ENCODE data around the gene ANKEF1. TPM values are rescaled to one million over a fixed set of nuclear protein-coding genes. Genes with fewer than 3 reads are reported as not detected.
A peak's percentile ranks its signal among the peaks of the same experiment; 100 is the strongest.
"Not testable (repeated sequence)": the region's sequence is repeated elsewhere in the genome, so short reads cannot be mapped to it uniquely, and the experiment has no call there.

The ANKEF1 gene
- total and polyA plus RNA-seq, 5 donors: 0.75 to 2.9 (median 2.5) TPM

DNA sequence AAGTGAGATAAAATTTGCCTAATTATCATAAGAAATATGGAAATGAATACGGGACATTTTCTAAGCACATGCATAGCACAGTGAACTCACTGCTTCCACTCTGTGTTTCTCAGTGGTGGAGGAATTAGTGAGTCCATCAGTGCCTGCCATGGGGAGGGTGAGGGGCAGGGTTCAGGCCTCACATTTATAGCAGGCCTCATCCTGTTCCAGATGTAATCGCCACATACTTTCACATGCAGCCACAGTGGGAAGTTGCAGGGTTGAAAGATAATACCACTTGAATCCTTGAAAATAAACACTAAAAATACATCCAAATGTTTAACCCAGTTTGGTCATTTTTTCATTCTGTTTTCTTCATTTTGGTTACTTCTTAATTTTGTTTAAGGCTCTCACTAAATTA lies 29.9 kb upstream of the ANKEF1 start:
- intact Hi-C loops (cut with DNase I): no loop called here
- H3K27ac ChIP-seq (ENCODE audit: low read length): no peak overlapping the region
- DNase-seq (no peak), ATAC-seq (no peak)
- H3K4me3 ChIP-seq (ENCODE audit: low read length): no peak overlapping the region
- no peaks in the 10 kb centered on the region for H3K9me3 ChIP-seq (ENCODE audit: control insufficient read depth, low read length)
- H3K27me3 ChIP-seq (ENCODE audit: control insufficient read depth, insufficient read depth): no peaks in the 10 kb centered on the region
- no peaks in the 10 kb centered on the region for H3K4me1 ChIP-seq (ENCODE audit: control insufficient read depth, insufficient read depth, low read length)
- WGBS: 59% methylated on average over 2 of the region's 2 CpGs

DNA sequence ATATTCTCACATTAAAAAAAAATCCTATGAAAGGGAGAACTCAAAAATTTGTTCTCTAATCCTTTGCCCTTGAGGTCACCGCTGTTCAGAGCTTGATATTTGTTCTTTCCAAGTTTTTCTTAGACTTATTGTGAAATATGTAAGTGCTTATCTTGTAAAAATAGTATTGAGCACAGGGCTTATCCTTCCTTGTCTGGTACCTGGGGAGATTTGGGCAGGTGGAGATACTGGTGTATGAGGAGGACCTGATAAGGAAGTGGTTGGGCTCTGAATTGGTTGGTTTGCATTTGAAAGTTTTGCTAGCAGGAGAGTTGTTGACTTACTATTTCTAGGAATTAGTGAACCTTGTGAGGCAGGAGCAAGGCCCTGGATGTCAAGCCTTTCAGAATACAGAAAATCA lies 28.9 kb upstream of the ANKEF1 start:
- intact Hi-C loops (cut with DNase I): no loop called here
- peak in 1 of 2 donors; percentile 60 for ATAC-seq

DNA sequence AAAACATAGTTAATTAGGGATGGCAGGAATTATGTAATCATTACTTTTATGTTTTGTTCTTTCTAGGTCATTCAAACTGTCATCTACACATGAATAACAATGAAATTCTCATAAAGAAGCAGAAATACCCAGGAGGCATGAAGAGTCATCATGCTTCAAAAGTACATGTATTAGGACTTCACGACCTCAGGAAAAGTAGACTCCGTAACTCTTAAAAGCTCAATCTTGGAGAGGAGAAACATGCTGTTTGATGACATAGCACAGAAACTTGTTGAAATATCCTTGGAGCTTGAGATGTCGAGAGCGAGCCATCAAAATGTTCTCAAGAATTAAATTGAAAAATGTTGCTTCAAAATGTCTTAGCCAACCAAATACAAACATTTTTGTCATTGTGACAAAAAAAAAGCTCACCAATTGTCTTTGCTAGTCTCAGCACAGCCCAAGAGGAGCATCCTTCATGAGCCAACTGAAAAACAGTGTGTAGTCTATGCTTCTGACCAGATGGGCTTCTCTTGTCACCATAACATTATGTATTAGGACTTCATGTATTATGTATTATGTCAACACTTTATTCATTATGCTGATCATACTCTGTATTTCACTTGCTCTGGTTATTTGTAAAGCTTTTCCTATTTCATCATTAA lies 28.2 kb upstream of the ANKEF1 start:
- H3K4me3 ChIP-seq (ENCODE audit: low read length): no peak overlapping the region
- peak in 1 of 2 donors; percentile 89 for ATAC-seq
- WGBS: 58% methylated on average over 4 of the region's 4 CpGs

More for the DNA sequence above, 28.9 kb upstream of the ANKEF1 start:
- Histone ChIP-seq H3K4me1 (ENCODE audit: control insufficient read depth, insufficient read depth, low read length) (no peaks in the 10 kb centered on the region), H3K4me3 (ENCODE audit: low read length) (no peak overlapping the region), H3K27ac (ENCODE audit: low read length) (no peak overlapping the region), H3K9me3 (ENCODE audit: control insufficient read depth, low read length) (no peaks in the 10 kb centered on the region), H3K27me3 (ENCODE audit: control insufficient read depth, insufficient read depth) (no peaks in the 10 kb centered on the region)
- DNase-seq: no peak
- WGBS: 72% methylated on average over 1 of the region's 1 CpG

DNA sequence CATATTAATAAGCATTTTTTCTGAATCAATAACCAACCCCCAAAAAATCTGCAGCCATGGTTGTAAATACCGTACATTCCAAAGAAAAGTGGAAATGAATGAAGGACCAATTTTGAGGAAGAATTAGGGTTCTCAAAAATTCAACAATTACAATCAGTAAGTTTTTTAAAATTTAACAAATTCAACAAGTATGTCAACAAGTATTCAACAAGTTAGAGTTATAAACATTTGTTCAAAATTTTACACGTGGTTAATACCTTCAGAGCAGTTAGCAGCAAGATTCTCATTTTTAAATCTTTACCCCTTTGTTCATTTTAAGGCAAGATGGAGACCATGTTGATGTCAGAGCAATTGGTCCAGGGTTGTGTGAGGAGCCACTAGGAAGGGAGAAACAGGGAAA lies 27.6 kb upstream of the ANKEF1 start:
- H3K27me3 ChIP-seq (ENCODE audit: control insufficient read depth, insufficient read depth): no peaks in the 10 kb centered on the region
- intact Hi-C loops (cut with DNase I): no loop called here
- WGBS: 55% methylated on average over 2 of the region's 2 CpGs

More for the DNA sequence above, 28.2 kb upstream of the ANKEF1 start:
- intact Hi-C loops (cut with DNase I): no loop called here
- no peaks in the 10 kb centered on the region for H3K9me3 ChIP-seq (ENCODE audit: control insufficient read depth, low read length)
- no peak overlapping the region for H3K27ac ChIP-seq (ENCODE audit: low read length)
- DNase-seq: no peak
- H3K27me3 ChIP-seq (ENCODE audit: control insufficient read depth, insufficient read depth): no peaks in the 10 kb centered on the region
- no peaks in the 10 kb centered on the region for H3K4me1 ChIP-seq (ENCODE audit: control insufficient read depth, insufficient read depth, low read length)

DNA sequence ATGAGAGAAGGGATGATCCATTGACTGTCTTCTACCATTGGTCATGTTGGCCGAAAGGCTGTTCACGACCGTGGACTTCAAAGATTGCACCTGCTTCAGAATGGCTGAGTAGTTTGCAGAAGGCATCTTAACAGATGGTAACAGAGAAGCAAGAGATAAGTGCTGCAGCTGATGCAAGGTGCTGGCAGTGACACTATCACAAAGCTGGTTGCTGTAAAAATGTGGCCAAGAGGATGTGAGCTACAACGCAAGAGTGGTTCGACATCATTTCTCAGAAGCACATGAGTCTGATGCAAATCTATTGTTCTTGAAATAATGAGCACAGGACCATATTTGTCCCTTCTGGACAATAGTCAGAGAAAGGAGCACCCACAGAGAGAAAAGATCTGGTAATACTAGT lies 27.0 kb upstream of the ANKEF1 start:
- no peak overlapping the region for H3K27ac ChIP-seq (ENCODE audit: low read length)
- WGBS: 84% methylated on average over 5 of the region's 5 CpGs
- H3K4me3 ChIP-seq (ENCODE audit: low read length): no peak overlapping the region
- intact Hi-C loops (cut with DNase I): no loop called here
- no peak for DNase-seq
- no peaks in the 10 kb centered on the region for H3K27me3 ChIP-seq (ENCODE audit: control insufficient read depth, insufficient read depth)
- no peak for ATAC-seq
- H3K9me3 ChIP-seq (ENCODE audit: control insufficient read depth, low read length): no peaks in the 10 kb centered on the region
- no peaks in the 10 kb centered on the region for H3K4me1 ChIP-seq (ENCODE audit: control insufficient read depth, insufficient read depth, low read length)

More for the DNA sequence above, 27.6 kb upstream of the ANKEF1 start:
- Histone ChIP-seq H3K4me1 (ENCODE audit: control insufficient read depth, insufficient read depth, low read length) (no peaks in the 10 kb centered on the region), H3K4me3 (ENCODE audit: low read length) (no peak overlapping the region), H3K27ac (ENCODE audit: low read length) (no peak overlapping the region), H3K9me3 (ENCODE audit: control insufficient read depth, low read length) (no peaks in the 10 kb centered on the region)
- ATAC-seq: no peak
- DNase-seq: no peak

DNA sequence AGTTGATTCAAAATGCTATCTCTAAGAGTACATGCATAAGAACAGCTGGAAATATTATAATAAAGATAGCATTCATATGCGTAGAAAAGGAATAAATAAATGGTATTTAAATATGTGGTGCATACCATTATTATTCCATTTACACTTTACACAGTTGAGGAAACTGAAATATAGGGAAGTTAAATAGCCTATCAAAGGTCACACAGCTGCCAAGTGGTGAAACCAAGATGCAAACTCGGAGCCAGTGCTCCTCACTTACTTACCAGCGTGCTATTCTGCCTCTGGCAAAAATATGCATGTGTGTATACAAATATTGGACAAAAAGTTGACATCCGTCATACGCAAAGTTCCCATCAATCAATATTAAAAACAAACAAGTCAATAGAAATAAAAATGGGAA lies 22.3 kb upstream of the ANKEF1 start:
- intact Hi-C loops (cut with DNase I): no loop called here
- Histone ChIP-seq H3K27me3 (ENCODE audit: control insufficient read depth, insufficient read depth) (no peaks in the 10 kb centered on the region), H3K27ac (ENCODE audit: low read length) (no peak overlapping the region), H3K4me3 (ENCODE audit: low read length) (no peak overlapping the region), H3K4me1 (ENCODE audit: control insufficient read depth, insufficient read depth, low read length) (no peaks in the 10 kb centered on the region), H3K9me3 (ENCODE audit: control insufficient read depth, low read length) (no peaks in the 10 kb centered on the region)
- ATAC-seq: no peak
- 63% methylated on average over 5 of the region's 5 CpGs for WGBS
- DNase-seq: no peak

DNA sequence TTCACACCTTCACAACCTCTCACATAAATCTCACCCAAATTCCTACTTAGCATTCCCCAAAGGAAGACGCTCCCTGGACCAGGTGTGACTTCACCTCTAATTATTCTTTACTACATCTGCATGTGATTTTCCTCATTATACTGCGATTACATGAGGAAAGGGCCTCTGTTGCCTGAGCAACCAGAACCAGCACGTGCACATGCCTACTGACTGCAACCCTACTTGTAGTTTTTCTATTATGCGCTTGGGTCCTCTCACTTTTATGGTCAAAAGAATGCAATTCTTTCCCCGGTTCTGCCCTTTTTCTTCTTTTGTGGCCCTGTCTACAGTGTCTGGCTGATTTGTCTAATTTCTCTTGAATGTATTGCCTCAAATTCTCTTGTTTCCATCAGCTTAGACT lies 20.4 kb upstream of the ANKEF1 start:
- Histone ChIP-seq H3K27ac (ENCODE audit: low read length) (no peak overlapping the region), H3K27me3 (ENCODE audit: control insufficient read depth, insufficient read depth) (no peaks in the 10 kb centered on the region), H3K9me3 (ENCODE audit: control insufficient read depth, low read length) (no peaks in the 10 kb centered on the region), H3K4me3 (ENCODE audit: low read length) (no peak overlapping the region), H3K4me1 (ENCODE audit: control insufficient read depth, insufficient read depth, low read length) (no peaks in the 10 kb centered on the region)
- intact Hi-C loops (cut with DNase I): no loop called here
- 81% methylated on average over 5 of the region's 5 CpGs for WGBS
- DNase-seq: no peak
- ATAC-seq: no peak

DNA sequence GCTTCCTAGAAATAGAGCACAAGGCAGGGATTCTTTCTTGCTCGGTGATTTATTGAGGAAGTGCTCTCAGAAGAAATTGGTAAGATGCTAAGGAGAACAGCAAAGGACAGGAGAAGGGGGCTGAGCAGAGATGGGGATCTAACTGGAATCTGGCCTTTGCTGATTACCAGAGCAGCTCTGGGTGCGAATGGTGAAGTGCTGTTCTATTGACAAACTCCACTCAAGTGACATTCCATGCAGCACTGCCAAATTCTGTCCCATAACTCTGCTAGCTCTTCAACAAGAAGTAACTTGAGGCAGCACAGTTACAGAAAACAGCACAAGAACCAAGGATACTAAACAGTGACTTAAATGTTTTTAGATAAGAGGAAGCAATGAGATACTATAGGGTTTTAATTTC lies 13.8 kb upstream of the ANKEF1 start:
- Histone ChIP-seq H3K27ac (ENCODE audit: low read length) (no peak overlapping the region), H3K4me3 (ENCODE audit: low read length) (no peak overlapping the region), H3K27me3 (ENCODE audit: control insufficient read depth, insufficient read depth) (no peaks in the 10 kb centered on the region), H3K4me1 (ENCODE audit: control insufficient read depth, insufficient read depth, low read length) (no peaks in the 10 kb centered on the region), H3K9me3 (ENCODE audit: control insufficient read depth, low read length) (no peaks in the 10 kb centered on the region)
- intact Hi-C loops (cut with DNase I): no loop called here
- no peak for DNase-seq
- 60% methylated on average over 2 of the region's 2 CpGs for WGBS
- no peak for ATAC-seq

DNA sequence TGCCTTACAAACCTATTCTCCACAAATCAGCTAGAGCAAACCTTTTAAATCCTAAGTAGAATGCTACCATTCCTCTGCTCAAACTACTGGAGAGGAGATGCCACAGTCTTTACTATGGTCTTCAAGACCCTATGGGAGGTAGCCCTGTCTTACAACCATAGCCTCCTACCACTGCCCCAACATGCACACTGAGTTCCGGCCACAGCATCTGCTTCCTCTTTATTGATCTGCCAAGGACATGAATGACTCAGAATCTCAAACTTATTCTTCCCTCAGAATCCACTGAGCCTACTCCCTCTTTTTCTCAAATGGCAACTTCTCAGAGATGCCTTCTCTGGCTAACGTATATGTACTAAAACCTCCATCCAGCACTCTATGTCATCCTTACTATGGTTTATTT lies 12.2 kb upstream of the ANKEF1 start:
- no peaks in the 10 kb centered on the region for H3K9me3 ChIP-seq (ENCODE audit: control insufficient read depth, low read length)
- H3K27me3 ChIP-seq (ENCODE audit: control insufficient read depth, insufficient read depth): no peaks in the 10 kb centered on the region
- H3K4me3 ChIP-seq (ENCODE audit: low read length): no peak overlapping the region
- no peaks in the 10 kb centered on the region for H3K4me1 ChIP-seq (ENCODE audit: control insufficient read depth, insufficient read depth, low read length)
- no peak overlapping the region for H3K27ac ChIP-seq (ENCODE audit: low read length)
- DNase-seq: no peak
- ATAC-seq: no peak
- WGBS: 79% methylated on average over 2 of the region's 2 CpGs
- intact Hi-C loops (cut with DNase I): no loop called here

DNA sequence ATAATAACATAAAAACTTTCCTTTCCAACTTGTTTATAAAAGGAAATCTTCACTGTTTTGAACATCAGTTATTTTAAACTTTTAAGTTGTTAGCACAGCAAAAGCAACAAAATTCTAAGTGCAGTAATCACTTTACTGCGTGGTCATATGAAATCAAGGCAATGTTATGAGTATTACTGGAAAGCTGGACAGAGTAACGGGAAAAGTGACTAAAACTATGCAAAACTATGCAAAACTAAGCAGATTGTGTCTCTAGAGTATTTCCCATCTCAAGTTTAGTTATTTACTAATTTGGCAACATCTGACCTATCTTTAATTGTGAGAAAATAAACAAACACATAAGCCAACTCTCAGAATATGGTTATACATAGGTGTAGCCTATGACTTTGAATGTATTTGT lies 10.9 kb upstream of the ANKEF1 start:
- Histone ChIP-seq H3K4me1 (ENCODE audit: control insufficient read depth, insufficient read depth, low read length) (no peaks in the 10 kb centered on the region), H3K27ac (ENCODE audit: low read length) (no peak overlapping the region), H3K27me3 (ENCODE audit: control insufficient read depth, insufficient read depth) (no peaks in the 10 kb centered on the region), H3K4me3 (ENCODE audit: low read length) (no peak overlapping the region), H3K9me3 (ENCODE audit: control insufficient read depth, low read length) (no peaks in the 10 kb centered on the region)
- 58% methylated on average over 2 of the region's 2 CpGs for WGBS
- ATAC-seq: no peak
- no peak for DNase-seq
- intact Hi-C loops (cut with DNase I): no loop called here

DNA sequence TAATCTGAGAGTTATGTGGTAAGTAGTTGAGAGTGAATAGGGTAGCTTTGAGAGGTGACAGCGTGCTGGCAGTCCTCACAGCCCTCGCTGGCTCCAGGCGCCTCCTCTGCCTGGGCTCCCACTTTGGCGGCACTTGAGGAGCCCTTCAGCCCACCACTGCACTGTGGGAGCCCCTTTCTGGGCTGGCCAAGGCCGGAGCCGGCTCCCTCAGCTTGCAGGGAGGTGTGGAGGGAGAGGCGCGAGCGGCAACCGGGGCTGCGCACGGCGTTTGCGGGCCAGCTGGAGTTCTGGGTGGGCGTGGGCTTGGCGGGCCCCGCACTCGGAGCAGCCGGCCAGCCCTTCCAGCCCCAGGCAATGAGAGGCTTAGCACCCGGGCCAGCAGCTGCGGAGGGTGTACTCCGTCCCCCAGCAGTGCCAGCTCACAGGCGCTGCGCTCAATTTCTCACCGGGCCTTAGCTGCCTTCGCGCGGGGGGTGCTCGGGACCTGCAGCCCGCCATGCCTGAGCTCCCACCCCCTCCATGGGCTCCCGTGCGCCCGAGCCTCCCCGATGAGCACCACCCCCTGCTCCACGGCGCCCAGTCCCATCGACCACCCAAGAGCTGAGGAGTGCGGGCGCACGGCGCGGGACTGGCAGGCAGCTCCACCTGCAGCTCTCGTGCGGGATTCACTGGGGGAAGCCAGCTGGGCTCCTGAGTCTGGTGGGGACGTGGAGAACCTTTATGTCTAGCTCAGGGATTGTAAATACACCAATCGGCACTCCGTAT lies 3.2 kb upstream of the ANKEF1 start:
- peak in 1 of 3 donors; percentile 47 for DNase-seq
- H3K9me3 ChIP-seq (ENCODE audit: control insufficient read depth, low read length); H3K4me3 ChIP-seq (ENCODE audit: low read length); H3K27ac ChIP-seq (ENCODE audit: low read length); intact Hi-C loops (cut with DNase I); H3K4me1 ChIP-seq (ENCODE audit: control insufficient read depth, insufficient read depth, low read length); H3K27me3 ChIP-seq (ENCODE audit: control insufficient read depth, insufficient read depth); ATAC-seq: not testable (repeated sequence)
- WGBS: 94% methylated on average over 46 of the region's 47 CpGs

All from right cardiac atrium (tissue), 5 donors.